ENCODE results near the gene RBM26.

Gene RBM26

GRCh38 chr13:79311386-79311785 is 94.7 kb downstream of the RBM26 start:
- Histone ChIP-seq H3K27ac (replicated peaks; ENCODE audit: low read length) (no peak overlapping the region), H3K36me3 (replicated peaks in 1 of 2; ENCODE audit: control insufficient read depth in 2 of 2, insufficient read depth in 2 of 2, low read length in 2 of 2) (peaks cover 0 to 40% of the 10 kb centered on the region in 2 donors)

GRCh38 chr13:79309690-79310089 is 96.4 kb downstream of the RBM26 start:
- Histone ChIP-seq H2BK15ac (ENCODE audit: low read length) (no peak overlapping the region), H4K8ac (ENCODE audit: low read depth, low read length) (no peak overlapping the region), H2AK5ac (ENCODE audit: low read depth, low read length) (no peak overlapping the region), H2BK120ac (ENCODE audit: low read depth, low read length) (no peak overlapping the region), H3K9ac (ENCODE audit: low read depth, low read length, poor library complexity) (no peak overlapping the region), H3K9me3 (replicated peaks in 1 of 2; ENCODE audit: control insufficient read depth in 2 of 2, insufficient read depth in 1 of 2, low read depth in 1 of 2, low read length in 2 of 2) (no peaks in the 10 kb centered on the region), H2BK12ac (ENCODE audit: low read length) (no peak overlapping the region), H3K79me1 (ENCODE audit: low read depth, low read length) (no peaks in the 10 kb centered on the region), H3K18ac (ENCODE audit: low read length) (no peak overlapping the region), H3K23ac (ENCODE audit: low read depth, low read length, poor library complexity) (no peak overlapping the region), H3K4me3 (ENCODE audit: low read length in 2 of 2) (no peak overlapping the region), H3K4me1 (ENCODE audit: control insufficient read depth in 2 of 2, insufficient read depth in 1 of 2, low read depth in 1 of 2, low read length in 2 of 2) (no peaks in the 10 kb centered on the region), H3K36me3 (replicated peaks in 1 of 2; ENCODE audit: control insufficient read depth in 2 of 2, insufficient read depth in 2 of 2, low read length in 2 of 2) (peaks cover 0 to 24% of the 10 kb centered on the region in 2 donors), H3K4me2 (ENCODE audit: insufficient read depth, low read length, poor library complexity, severe bottlenecking) (no peak overlapping the region), H3K27ac (replicated peaks; ENCODE audit: low read length) (no peak overlapping the region), H2BK5ac (ENCODE audit: low read length) (no peak overlapping the region), H4K91ac (ENCODE audit: low read depth, low read length, poor library complexity) (no peak overlapping the region), H3K27me3 (ENCODE audit: control insufficient read depth in 3 of 3, insufficient read depth in 3 of 3, low read depth in 1 of 3, low read length in 3 of 3) (no peaks in the 10 kb centered on the region), H2AFZ (ENCODE audit: low read length) (no peak overlapping the region), H3K4ac (ENCODE audit: low read length) (no peak overlapping the region), H3K14ac (ENCODE audit: low read length) (no peak overlapping the region)
- no CpG with 5 or more reads among the region's 9 CpGs for WGBS, 2 donors (ENCODE audit: extremely low coverage in 2 of 2, insufficient read length in 2 of 2, insufficient replicate concordance in 1 of 2)
- DNase-seq (ENCODE audit: low spot score): no peak

More at GRCh38 chr13:79311386-79311785, 94.7 kb downstream of the RBM26 start:
- H2AK5ac ChIP-seq (ENCODE audit: low read depth, low read length): no peak overlapping the region
- H3K9me3 ChIP-seq (replicated peaks in 1 of 2; ENCODE audit: control insufficient read depth in 2 of 2, insufficient read depth in 1 of 2, low read depth in 1 of 2, low read length in 2 of 2): no peaks in the 10 kb centered on the region
- H3K4me1 ChIP-seq (ENCODE audit: control insufficient read depth in 2 of 2, insufficient read depth in 1 of 2, low read depth in 1 of 2, low read length in 2 of 2): no peaks in the 10 kb centered on the region
- H3K79me1 ChIP-seq (ENCODE audit: low read depth, low read length): no peaks in the 10 kb centered on the region
- H2BK5ac ChIP-seq (ENCODE audit: low read length): no peak overlapping the region
- no CpG with 5 or more reads among the region's 3 CpGs for WGBS, 2 donors (ENCODE audit: extremely low coverage in 2 of 2, insufficient read length in 2 of 2, insufficient replicate concordance in 1 of 2)
- H2BK120ac ChIP-seq (ENCODE audit: low read depth, low read length): no peak overlapping the region
- H2BK12ac ChIP-seq (ENCODE audit: low read length): no peak overlapping the region
- H3K27me3 ChIP-seq (ENCODE audit: control insufficient read depth in 3 of 3, insufficient read depth in 3 of 3, low read depth in 1 of 3, low read length in 3 of 3): no peaks in the 10 kb centered on the region
- H2BK15ac ChIP-seq (ENCODE audit: low read length): no peak overlapping the region
- H3K4ac ChIP-seq (ENCODE audit: low read length): no peak overlapping the region
- no peak overlapping the region for H4K8ac ChIP-seq (ENCODE audit: low read depth, low read length)
- H4K91ac ChIP-seq (ENCODE audit: low read depth, low read length, poor library complexity): no peak overlapping the region
- H3K9ac ChIP-seq (ENCODE audit: low read depth, low read length, poor library complexity): no peak overlapping the region
- no peak overlapping the region for H3K4me2 ChIP-seq (ENCODE audit: insufficient read depth, low read length, poor library complexity, severe bottlenecking)
- no peak for DNase-seq (ENCODE audit: low spot score)
- H3K14ac ChIP-seq (ENCODE audit: low read length): no peak overlapping the region
- H2AFZ ChIP-seq (ENCODE audit: low read length): no peak overlapping the region
- H3K23ac ChIP-seq (ENCODE audit: low read depth, low read length, poor library complexity): no peak overlapping the region
- H3K18ac ChIP-seq (ENCODE audit: low read length): no peak overlapping the region
- no peak overlapping the region for H3K4me3 ChIP-seq (ENCODE audit: low read length in 2 of 2)

GRCh38 chr13:79307866-79308298 is 98.2 kb downstream of the RBM26 start:
- Histone ChIP-seq H3K4me2 (ENCODE audit: insufficient read depth, low read length, poor library complexity, severe bottlenecking) (no peak overlapping the region), H3K36me3 (replicated peaks in 1 of 2; ENCODE audit: control insufficient read depth in 2 of 2, insufficient read depth in 2 of 2, low read length in 2 of 2) (peaks cover 0 to 7% of the 10 kb centered on the region in 2 donors), H4K8ac (ENCODE audit: low read depth, low read length) (no peak overlapping the region), H3K27me3 (ENCODE audit: control insufficient read depth in 3 of 3, insufficient read depth in 3 of 3, low read depth in 1 of 3, low read length in 3 of 3) (no peaks in the 10 kb centered on the region), H2BK12ac (ENCODE audit: low read length) (no peak overlapping the region), H3K18ac (ENCODE audit: low read length) (peak overlapping the region; percentile 88), H3K14ac (ENCODE audit: low read length) (no peak overlapping the region), H3K9me3 (replicated peaks in 1 of 2; ENCODE audit: control insufficient read depth in 2 of 2, insufficient read depth in 1 of 2, low read depth in 1 of 2, low read length in 2 of 2) (no peaks in the 10 kb centered on the region), H2AFZ (ENCODE audit: low read length) (no peak overlapping the region), H2BK5ac (ENCODE audit: low read length) (no peak overlapping the region), H3K23ac (ENCODE audit: low read depth, low read length, poor library complexity) (no peak overlapping the region), H2BK120ac (ENCODE audit: low read depth, low read length) (no peak overlapping the region), H3K4me3 (ENCODE audit: low read length in 2 of 2) (no peak overlapping the region), H3K27ac (replicated peaks; ENCODE audit: low read length) (no peak overlapping the region), H2BK15ac (ENCODE audit: low read length) (no peak overlapping the region), H3K79me1 (ENCODE audit: low read depth, low read length) (no peaks in the 10 kb centered on the region), H3K9ac (ENCODE audit: low read depth, low read length, poor library complexity) (no peak overlapping the region), H4K91ac (ENCODE audit: low read depth, low read length, poor library complexity) (no peak overlapping the region), H2AK5ac (ENCODE audit: low read depth, low read length) (peak overlapping the region; percentile 46), H3K4me1 (ENCODE audit: control insufficient read depth in 2 of 2, insufficient read depth in 1 of 2, low read depth in 1 of 2, low read length in 2 of 2) (no peaks in the 10 kb centered on the region), H3K4ac (ENCODE audit: low read length) (no peak overlapping the region)
- WGBS, 2 donors (ENCODE audit: extremely low coverage in 2 of 2, insufficient read length in 2 of 2, insufficient replicate concordance in 1 of 2): no CpG with 5 or more reads among the region's 8 CpGs
- no peak for DNase-seq (ENCODE audit: low spot score)

- H3K18ac ChIP-seq (ENCODE audit: low read length): no peak overlapping the region
- no peaks in the 10 kb centered on the region for H3K79me1 ChIP-seq (ENCODE audit: low read depth, low read length)
- no peaks in the 10 kb centered on the region for H3K27me3 ChIP-seq (ENCODE audit: control insufficient read depth in 3 of 3, insufficient read depth in 3 of 3, low read depth in 1 of 3, low read length in 3 of 3)
- no peak overlapping the region for H2BK5ac ChIP-seq (ENCODE audit: low read length)
- no peak overlapping the region for H2AK5ac ChIP-seq (ENCODE audit: low read depth, low read length)
- no peak overlapping the region for H3K4ac ChIP-seq (ENCODE audit: low read length)
- H3K4me3 ChIP-seq (ENCODE audit: low read length in 2 of 2): no peak overlapping the region
- no peak overlapping the region for H3K27ac ChIP-seq (replicated peaks; ENCODE audit: low read length)
- H4K91ac ChIP-seq (ENCODE audit: low read depth, low read length, poor library complexity): no peak overlapping the region
- H3K4me2 ChIP-seq (ENCODE audit: insufficient read depth, low read length, poor library complexity, severe bottlenecking): no peak overlapping the region
- no peak for DNase-seq (ENCODE audit: low spot score)
- no peak overlapping the region for H3K14ac ChIP-seq (ENCODE audit: low read length)
- H3K36me3 ChIP-seq (replicated peaks in 1 of 2; ENCODE audit: control insufficient read depth in 2 of 2, insufficient read depth in 2 of 2, low read length in 2 of 2): peaks cover 0 to 3% of the 10 kb centered on the region in 2 donors
- no peak overlapping the region for H2AFZ ChIP-seq (ENCODE audit: low read length)
- no peak overlapping the region for H4K8ac ChIP-seq (ENCODE audit: low read depth, low read length)
- H3K9ac ChIP-seq (ENCODE audit: low read depth, low read length, poor library complexity): no peak overlapping the region
- no peak overlapping the region for H2BK12ac ChIP-seq (ENCODE audit: low read length)
- no peaks in the 10 kb centered on the region for H3K4me1 ChIP-seq (ENCODE audit: control insufficient read depth in 2 of 2, insufficient read depth in 1 of 2, low read depth in 1 of 2, low read length in 2 of 2)
- H2BK120ac ChIP-seq (ENCODE audit: low read depth, low read length): no peak overlapping the region
- no peak overlapping the region for H3K23ac ChIP-seq (ENCODE audit: low read depth, low read length, poor library complexity)
- no peak overlapping the region for H2BK15ac ChIP-seq (ENCODE audit: low read length)
- no CpG with 5 or more reads among the region's 3 CpGs for WGBS, 2 donors (ENCODE audit: extremely low coverage in 2 of 2, insufficient read length in 2 of 2, insufficient replicate concordance in 1 of 2)
- H3K9me3 ChIP-seq (replicated peaks in 1 of 2; ENCODE audit: control insufficient read depth in 2 of 2, insufficient read depth in 1 of 2, low read depth in 1 of 2, low read length in 2 of 2): no peaks in the 10 kb centered on the region
These were observed 98.6 kb downstream of the RBM26 start for GRCh38 chr13:79307433-79307861.

Measured in neuronal stem cell (in vitro differentiated cells).